Measurements from ENCODE around the gene AMOT.

Gene AMOT

DNA sequence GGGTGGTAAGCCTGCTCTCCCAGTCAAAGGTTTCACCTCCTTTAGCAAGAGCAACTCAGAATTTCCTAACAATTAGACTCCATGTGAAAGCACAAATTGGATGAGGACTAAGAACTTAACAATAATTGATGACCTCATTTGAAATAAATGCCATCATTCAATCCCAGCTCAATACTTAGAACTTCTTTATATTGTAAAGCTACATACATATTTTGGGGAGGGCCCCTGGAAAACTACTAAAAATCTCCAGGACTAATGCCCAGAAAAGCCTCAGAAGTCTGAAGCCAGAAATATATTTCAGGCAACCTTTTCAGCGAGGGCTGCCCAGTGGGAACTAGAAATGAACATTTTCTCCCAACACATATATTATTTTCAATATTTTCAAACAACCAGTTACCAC lies 38.1 kb downstream of the AMOT start:
- DNase-seq (ENCODE audit: low read depth in 2 of 2) = no peak

- DNase-seq (ENCODE audit: low read depth in 2 of 2) = no peak
Measured at GRCh38 chrX:112800971-112801775, 39.5 kb downstream of the AMOT start.

DNA sequence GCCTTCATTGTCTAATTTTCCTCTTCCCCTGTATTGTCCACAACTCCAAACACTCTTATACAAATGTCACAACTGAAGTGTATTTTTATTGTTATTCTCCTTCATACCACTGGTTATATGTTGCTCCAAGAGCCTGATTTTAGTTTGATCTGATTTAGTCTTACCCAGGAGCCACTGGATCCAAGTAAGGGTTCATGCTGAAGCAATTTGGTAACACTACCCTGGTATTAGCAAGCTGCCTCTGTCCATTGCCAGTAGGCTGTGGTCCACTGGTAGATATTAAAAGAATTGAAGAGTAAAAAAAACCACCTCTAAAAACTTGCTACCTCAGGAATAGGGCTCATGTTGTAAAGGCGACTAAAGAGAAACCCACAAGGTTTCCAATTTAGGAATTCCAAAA lies 41.2 kb downstream of the AMOT start:
- DNase-seq (ENCODE audit: low read depth in 2 of 2) = no peak

GRCh38 chrX:112798736-112799135 lies 41.9 kb downstream of the AMOT start:
- no peak for DNase-seq (ENCODE audit: low read depth in 2 of 2)

DNA sequence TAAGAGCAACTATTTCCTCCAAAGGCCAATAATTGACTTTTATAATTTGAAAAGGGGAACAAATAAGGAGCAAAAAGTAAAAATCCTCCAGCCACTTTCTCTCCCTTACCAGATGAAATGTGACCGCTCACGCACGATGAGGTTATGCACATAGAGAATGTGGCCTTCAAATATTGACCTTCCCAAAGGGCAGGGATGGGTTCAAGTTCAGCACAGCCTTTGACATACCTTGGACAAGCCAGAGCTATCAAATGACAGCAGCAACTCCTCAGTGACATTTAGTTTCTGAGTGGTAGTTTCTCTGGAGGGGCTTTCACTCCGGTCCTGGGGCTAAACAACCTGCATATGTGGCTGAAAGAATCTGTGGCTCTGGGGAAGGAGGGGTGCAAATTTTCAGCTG lies 50.7 kb downstream of the AMOT start:
- no peak for DNase-seq (ENCODE audit: low read depth in 2 of 2)

- DNase-seq (ENCODE audit: low read depth in 2 of 2) = no peak
Measured at GRCh38 chrX:112786076-112786475, 54.6 kb downstream of the AMOT start.

GRCh38 chrX:112785344-112785743 lies 55.3 kb downstream of the AMOT start:
- DNase-seq (ENCODE audit: low read depth in 2 of 2) = no peak

GRCh38 chrX:112784692-112785091 lies 55.9 kb downstream of the AMOT start:
- DNase-seq (ENCODE audit: low read depth in 2 of 2) = no peak

GRCh38 chrX:112779139-112779538 lies 61.5 kb downstream of the AMOT start:
- no peak for DNase-seq (ENCODE audit: low read depth in 2 of 2)

- DNase-seq (ENCODE audit: low read depth in 2 of 2) = no peak
Measured at GRCh38 chrX:112774651-112775293, 65.9 kb downstream of the AMOT start.

GRCh38 chrX:112774142-112774541 lies 66.5 kb downstream of the AMOT start:
- DNase-seq (ENCODE audit: low read depth in 2 of 2) = no peak

GRCh38 chrX:112769034-112769433 lies 71.6 kb downstream of the AMOT start:
- DNase-seq (ENCODE audit: low read depth in 2 of 2) = no peak

- DNase-seq (ENCODE audit: low read depth in 2 of 2) = no peak
Measured at GRCh38 chrX:112768563-112768962, 72.1 kb downstream of the AMOT start.

DNA sequence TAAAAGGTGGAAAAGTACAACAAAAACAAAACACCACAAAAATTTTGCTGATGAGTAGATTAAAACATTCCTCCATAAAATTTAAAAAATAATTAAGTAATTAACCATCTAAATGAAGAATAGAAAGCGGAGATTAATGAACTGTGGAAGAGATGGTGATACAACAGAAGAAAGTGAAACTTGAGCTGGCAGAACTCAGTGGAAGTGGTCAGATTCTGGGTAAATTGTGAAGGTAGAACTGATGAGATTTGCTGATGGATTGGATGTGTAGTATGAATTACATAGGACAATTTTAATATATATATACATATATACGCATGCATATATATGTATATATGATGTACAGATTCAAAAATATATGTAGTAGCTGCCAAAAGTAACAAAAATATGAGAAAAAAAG lies 73.9 kb downstream of the AMOT start:
- DNase-seq (ENCODE audit: low read depth in 2 of 2) = no peak

DNA sequence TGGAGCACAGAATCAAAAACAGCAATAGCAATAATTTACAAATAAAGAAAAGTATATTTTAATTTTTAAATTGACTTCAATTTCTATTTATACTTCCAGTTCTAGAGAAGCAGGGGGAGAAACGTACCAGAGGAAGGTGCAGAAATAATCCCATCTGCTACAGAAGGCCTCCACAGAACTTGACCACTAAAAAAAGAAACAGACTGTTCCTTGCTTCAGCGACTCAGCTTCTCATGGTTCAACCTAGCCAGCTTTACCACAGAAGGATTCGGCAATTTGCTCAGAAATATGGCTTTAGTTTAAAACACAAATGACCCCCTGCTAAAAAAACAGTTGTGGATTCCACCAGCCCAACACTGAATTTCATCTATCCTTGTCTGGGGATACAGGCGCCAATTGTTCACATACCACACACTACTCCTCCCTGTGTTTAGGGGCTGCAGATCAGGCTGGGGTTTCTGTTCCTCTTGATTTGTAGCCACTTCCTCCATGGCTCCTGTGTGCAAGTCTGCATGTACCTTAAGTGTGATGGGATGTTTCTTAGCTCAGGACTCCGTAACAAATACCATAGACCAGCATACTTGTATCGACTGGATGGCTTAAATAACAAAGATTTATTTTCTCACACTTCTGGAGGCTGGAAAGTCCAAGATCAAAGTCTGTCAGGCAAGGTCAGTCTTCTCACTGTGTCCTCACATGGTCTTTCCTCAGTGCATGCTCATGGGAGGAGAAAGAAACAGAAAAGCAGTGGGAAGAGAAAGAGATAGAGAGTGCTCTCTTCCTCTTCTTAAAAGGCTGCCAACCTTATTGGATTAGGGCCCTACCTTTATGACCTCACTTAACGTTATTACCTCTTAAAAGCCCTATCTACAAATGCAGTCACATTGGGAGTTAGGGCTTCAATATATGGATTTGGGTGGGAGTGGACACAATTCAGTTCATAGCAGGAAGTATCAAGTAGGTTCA lies 79.1 kb downstream of the AMOT start:
- no peak for DNase-seq (ENCODE audit: low read depth in 2 of 2)

DNA sequence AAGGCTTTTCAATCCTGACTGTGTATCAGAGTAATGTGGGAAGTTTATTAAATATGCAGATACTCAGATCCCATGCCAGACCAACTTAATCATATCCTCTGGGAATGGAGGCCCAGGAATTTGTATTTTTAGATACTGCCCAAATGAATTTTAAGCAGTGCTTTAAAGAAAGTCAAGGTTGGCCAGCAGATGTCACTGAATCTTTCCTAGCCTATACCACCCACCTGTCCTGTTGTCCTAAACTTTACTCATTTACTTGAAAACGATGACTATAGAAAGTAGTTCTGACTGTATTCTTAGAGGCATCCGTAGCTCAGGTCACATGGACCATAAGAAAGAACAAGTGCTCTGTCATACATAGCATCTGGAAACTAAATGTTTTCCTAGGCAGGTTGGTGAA lies 79.9 kb downstream of the AMOT start:
- DNase-seq (ENCODE audit: low read depth in 2 of 2) = no peak

DNA sequence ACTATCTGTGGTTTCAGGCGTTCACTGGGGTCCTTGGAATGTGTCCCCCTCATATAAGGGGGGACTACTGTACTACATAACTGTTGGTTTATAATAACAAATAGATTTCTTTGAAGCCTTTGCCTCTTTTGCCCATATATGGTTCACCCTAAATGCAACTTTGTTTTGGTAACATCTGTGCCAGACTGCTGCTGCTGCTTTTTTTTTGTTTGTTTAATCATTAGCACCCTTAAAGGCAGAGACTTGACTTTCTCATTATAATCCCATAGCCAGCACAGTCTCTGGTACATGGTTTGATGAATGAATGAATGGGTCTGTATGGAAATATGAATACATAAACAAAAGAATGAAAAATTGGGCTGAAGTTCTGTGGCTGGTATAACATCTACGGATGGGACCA lies 80.7 kb downstream of the AMOT start:
- DNase-seq (ENCODE audit: low read depth in 2 of 2) = no peak

- no peak for DNase-seq (ENCODE audit: low read depth in 2 of 2)
Measured at GRCh38 chrX:112759512-112759911, 81.1 kb downstream of the AMOT start.

- no peak for DNase-seq (ENCODE audit: low read depth in 2 of 2)
Measured at GRCh38 chrX:112757946-112758345, 82.7 kb downstream of the AMOT start.

DNA sequence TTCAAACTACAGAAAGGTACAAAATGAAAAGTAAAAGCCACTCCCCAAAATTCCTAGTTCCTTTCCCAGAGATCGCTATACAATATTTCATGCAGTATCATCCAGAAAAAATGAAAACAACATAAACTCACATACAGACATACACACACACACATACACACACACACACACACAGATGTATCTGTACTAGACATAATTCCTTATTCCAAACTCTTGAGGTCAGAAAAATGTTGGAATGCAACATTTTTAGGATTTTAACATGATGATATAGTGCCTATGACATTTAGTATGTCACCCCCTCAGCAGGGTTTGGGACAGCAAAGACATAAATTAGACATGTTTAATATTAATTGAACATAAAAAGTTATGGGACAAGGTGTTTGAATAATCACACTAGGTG lies 87.5 kb downstream of the AMOT start:
- DNase-seq (ENCODE audit: low read depth in 2 of 2) = no peak

GRCh38 chrX:112751076-112751475 lies 89.6 kb downstream of the AMOT start:
- no peak for DNase-seq (ENCODE audit: low read depth in 2 of 2)

GRCh38 chrX:112746812-112747595 lies 93.6 kb downstream of the AMOT start:
- no peak for DNase-seq (ENCODE audit: low read depth in 2 of 2)

Data from stimulated activated CD8-positive, alpha-beta memory T cell treated with anti-CD3 and anti-CD28 coated beads, Interleukin-7, amount 100 ng/mL, for 1 hour (primary cell).